T-cell (primary cell): ENCODE data around the gene FREY1. TPM values are rescaled to one million over a fixed set of nuclear protein-coding genes. Genes with fewer than 3 reads are reported as not detected.
A peak's percentile ranks its signal among the peaks of the same experiment; 100 is the strongest.

Source experiments
- ATAC-seq, 4 experiments: fragments of 200-7000 bp in 3 of 4; fragments of 150-1000 bp in 1 of 4; cut with Tn5 transposase; replicated peaks in 1 of 4; 1 replicate in 3 of 4; 2 replicates in 1 of 4; pipeline ENCODE4 v1.10.0; 2021; ENCODE audit warnings: moderate library complexity in 3 of 4, mild to moderate bottlenecking in 2 of 4, moderate number of reproducible peaks in 1 of 4
- CTCF ChIA-PET, 2 donors: fragments of 300-600 bp; sonication (Branson Sonifier 250); formaldehyde crosslinking; loops; one replicate each; lab custom pipeline; 2022; ENCODE audit warnings: antibody characterized with exemption in 2 of 2; lab: Charles Lee
- POLR2A ChIA-PET, 2 donors: fragments of 300-600 bp; sonication (Branson Sonifier 250); formaldehyde crosslinking; loops; one replicate each; lab custom pipeline; 2022; ENCODE audit warnings: antibody characterized with exemption in 2 of 2; lab: Charles Lee
- DNase-seq, 35 experiments: peaks; one replicate each; pipeline versions ENCODE4 v3.0.0 to v3.0.0-alpha.2; 2013 to 2023
- H3K27ac ChIP-seq: one replicate; pipeline ENCODE4 v1.5.1; 2013; ENCODE audit warnings: low read length
- H3K27me3 ChIP-seq, 2 experiments: replicated peaks in 1 of 2; 1 replicate in 1 of 2; 2 replicates in 1 of 2; pipeline versions ENCODE4 v1.6.1 to v1.7.0; 2013; ENCODE audit warnings: low read length in 1 of 2, mixed read lengths in 1 of 2; ENCODE audit not compliant: control insufficient read depth in 2 of 2, insufficient read depth in 2 of 2; ENCODE audit errors: extremely low read depth in 1 of 2
- H3K36me3 ChIP-seq, 2 donors: 1 replicate in 1 of 2; 2 replicates in 1 of 2; pipeline versions ENCODE4 v1.6.1 to v1.7.0; 2013; ENCODE audit warnings: low read length in 1 of 2; ENCODE audit not compliant: control insufficient read depth in 2 of 2, insufficient read depth in 1 of 2; ENCODE audit errors: extremely low read depth in 1 of 2
- H3K4me1 ChIP-seq, 2 experiments: 1 replicate in 1 of 2; 2 replicates in 1 of 2; pipeline versions ENCODE4 v1.6.1 to v1.7.0; 2013; ENCODE audit warnings: low read length in 2 of 2, mixed read lengths in 1 of 2; ENCODE audit not compliant: insufficient read depth in 2 of 2, control insufficient read depth in 1 of 2; ENCODE audit errors: extremely low read depth in 1 of 2
- H3K4me3 ChIP-seq, 2 donors: 1 replicate in 1 of 2; 2 replicates in 1 of 2; pipeline versions ENCODE4 v1.5.1 to v1.7.0; 2013; ENCODE audit warnings: mild to moderate bottlenecking in 2 of 2, low read length in 1 of 2, moderate library complexity in 1 of 2; ENCODE audit not compliant: control insufficient read depth in 1 of 2; ENCODE audit errors: extremely low read depth in 1 of 2
- H3K9me3 ChIP-seq: 2 replicates; pipeline ENCODE4 v1.7.0; 2013
- H3K27ac Mint-ChIP-seq, 2 donors: one replicate each; pipeline ENCODE4 v1.8.0; 2020 to 2021; ENCODE audit warnings: mild to moderate bottlenecking in 2 of 2, mixed read lengths in 2 of 2
- H3K27me3 Mint-ChIP-seq, 2 donors: one replicate each; pipeline ENCODE4 v1.8.0; 2021 to 2022; ENCODE audit warnings: mixed read lengths in 2 of 2
- H3K36me3 Mint-ChIP-seq: one replicate; pipeline ENCODE4 v1.8.0; 2021; ENCODE audit warnings: mixed read lengths
- H3K4me1 Mint-ChIP-seq, 3 donors: one replicate each; pipeline ENCODE4 v1.8.0; 2020 to 2022; ENCODE audit warnings: mixed read lengths in 3 of 3, mild to moderate bottlenecking in 1 of 3
- H3K4me3 Mint-ChIP-seq, 3 donors: one replicate each; pipeline ENCODE4 v1.8.0; 2020 to 2022; ENCODE audit warnings: mild to moderate bottlenecking in 3 of 3, mixed read lengths in 3 of 3, moderate library complexity in 3 of 3
- H3K9me3 Mint-ChIP-seq, 3 donors: one replicate each; pipeline ENCODE4 v1.8.0; 2020 to 2022; ENCODE audit warnings: mixed read lengths in 3 of 3
- WGBS: methylation state at CpG from one replicate; pipeline ENCODE4 v1.1.5; 2013; ENCODE audit warnings: missing lambda C conversion rate; ENCODE audit not compliant: insufficient coverage; 5-methylcytosine and 5-hydroxymethylcytosine counted together
- total RNA-seq, 35 experiments: library from RNA in 6 of 35; stranded (reverse) in 6 of 35; fragments of 120-200 nt in 1 of 35; gene quantifications; one replicate each; pipeline versions ENCODE4 v1.2.1 to v1.2.4 and lab custom pipeline; 2013 to 2026

The FREY1 gene
- total RNA-seq, 5 donors from 2014 or later (not counting 1 experiment from before 2014, with no cell fraction given), result 2.5 to 6.8 (median 4.6) TPM

GRCh38 chr11:45905095-45905494 lies 2.0 kb downstream of the FREY1 start:
- Histone ChIP-seq H3K36me3 (peaks cover 0 to 11% of the 10 kb centered on the region in 2 donors), H3K4me1 (peaks cover 0 to 19% of the 10 kb centered on the region in 2 experiments), H3K27me3 (peaks cover 0 to 11% of the 10 kb centered on the region in 2 experiments), H3K27ac (no peak overlapping the region), H3K9me3 (no peaks in the 10 kb centered on the region), H3K4me3 (no peak overlapping the region)
- ATAC-seq (no peak), DNase-seq (no peak)
- peaks cover 9 to 13% (median 10%) of the 10 kb centered on the region in 3 donors for H3K4me1 Mint-ChIP-seq
- ChIA-PET POLR2A (no interaction called here), CTCF (no interaction called here)
- no peaks in the 10 kb centered on the region for H3K36me3 Mint-ChIP-seq
- 85% methylated on average over 19 of the region's 19 CpGs for WGBS
- peaks cover 5% of the 10 kb centered on the region in 2 donors for H3K27me3 Mint-ChIP-seq
- no peak overlapping the region for H3K27ac Mint-ChIP-seq
- no peaks in the 10 kb centered on the region for H3K9me3 Mint-ChIP-seq
- H3K4me3 Mint-ChIP-seq, result no peak overlapping the region

DNA sequence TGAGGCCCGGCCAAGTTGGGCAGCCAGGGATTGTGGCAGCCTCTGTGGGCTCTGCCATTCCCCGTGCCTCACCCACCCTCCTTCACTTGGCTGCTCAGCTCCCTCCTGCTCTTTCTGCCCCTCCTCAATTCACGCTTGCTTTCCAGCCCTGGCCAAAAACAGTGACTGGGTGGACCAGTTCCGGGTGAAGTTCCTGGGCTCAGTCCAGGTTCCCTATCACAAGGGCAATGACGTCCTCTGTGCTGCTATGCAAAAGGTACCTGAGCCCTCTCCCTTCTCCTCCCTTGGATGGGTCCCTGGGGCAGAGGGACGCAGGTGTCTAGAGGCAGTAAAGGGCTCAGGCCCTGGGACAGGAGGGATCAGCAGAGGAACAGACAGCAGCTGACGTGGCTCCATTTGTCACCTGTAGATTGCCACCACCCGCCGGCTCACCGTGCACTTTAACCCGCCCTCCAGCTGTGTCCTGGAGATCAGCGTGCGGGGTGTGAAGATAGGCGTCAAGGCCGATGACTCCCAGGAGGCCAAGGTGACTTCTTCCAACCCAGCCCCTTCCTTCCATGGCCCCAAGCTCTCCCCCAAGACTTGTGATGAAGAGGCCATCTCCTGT lies 2.7 kb downstream of the FREY1 start:
- H3K9me3 Mint-ChIP-seq, result no peaks in the 10 kb centered on the region
- WGBS, result 86% methylated on average over 11 of the region's 15 CpGs
- no peak overlapping the region for H3K4me3 Mint-ChIP-seq
- no peaks in the 10 kb centered on the region for H3K36me3 Mint-ChIP-seq
- H3K4me1 ChIP-seq, result peaks cover 0 to 23% of the 10 kb centered on the region in 2 experiments
- CTCF ChIA-PET, result no interaction called here
- DNase-seq (no peak), ATAC-seq (no peak)
- H3K4me3 ChIP-seq, result no peak overlapping the region
- H3K27ac Mint-ChIP-seq, result no peak overlapping the region
- H3K36me3 ChIP-seq, result peaks cover 0 to 5% of the 10 kb centered on the region in 2 donors
- H3K27me3 Mint-ChIP-seq, result peaks cover 5% of the 10 kb centered on the region in 2 donors
- H3K4me1 Mint-ChIP-seq, result peaks cover 9 to 13% (median 10%) of the 10 kb centered on the region in 3 donors
- no peak overlapping the region for H3K27ac ChIP-seq
- no peaks in the 10 kb centered on the region for H3K9me3 ChIP-seq
- POLR2A ChIA-PET, result no interaction called here
- peaks cover 0 to 15% of the 10 kb centered on the region in 2 experiments for H3K27me3 ChIP-seq

DNA sequence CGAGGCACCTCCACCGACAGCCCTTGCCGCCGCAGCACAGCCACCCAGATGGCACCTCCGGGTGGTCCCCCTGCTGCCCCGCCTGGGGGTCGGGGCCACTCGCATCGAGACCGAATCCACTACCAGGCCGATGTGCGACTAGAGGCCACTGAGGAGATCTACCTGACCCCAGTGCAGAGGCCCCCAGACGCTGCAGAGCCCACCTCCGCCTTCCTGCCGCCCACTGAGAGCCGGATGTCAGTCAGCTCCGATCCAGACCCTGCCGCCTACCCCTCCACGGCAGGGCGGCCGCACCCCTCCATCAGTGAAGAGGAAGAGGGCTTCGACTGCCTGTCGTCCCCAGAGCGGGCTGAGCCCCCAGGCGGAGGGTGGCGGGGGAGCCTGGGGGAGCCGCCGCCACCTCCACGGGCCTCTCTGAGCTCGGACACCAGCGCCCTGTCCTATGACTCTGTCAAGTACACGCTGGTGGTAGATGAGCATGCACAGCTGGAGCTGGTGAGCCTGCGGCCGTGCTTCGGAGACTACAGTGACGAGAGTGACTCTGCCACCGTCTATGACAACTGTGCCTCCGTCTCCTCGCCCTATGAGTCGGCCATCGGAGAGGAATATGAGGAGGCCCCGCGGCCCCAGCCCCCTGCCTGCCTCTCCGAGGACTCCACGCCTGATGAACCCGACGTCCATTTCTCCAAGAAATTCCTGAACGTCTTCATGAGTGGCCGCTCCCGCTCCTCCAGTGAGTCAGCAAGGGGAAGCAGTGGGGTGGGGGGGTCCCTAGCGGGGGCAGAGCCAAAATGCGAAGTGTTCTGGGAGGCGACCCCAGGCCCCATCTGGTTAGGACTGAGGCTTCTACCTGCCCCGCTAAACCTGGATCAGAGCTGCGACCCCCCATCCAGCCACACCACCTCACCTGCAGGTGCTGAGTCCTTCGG lies 4.4 kb downstream of the FREY1 start:
- POLR2A ChIA-PET, result no interaction called here
- ATAC-seq, result no peak
- peaks cover 3 to 32% of the 10 kb centered on the region in 2 experiments for H3K27me3 ChIP-seq
- peaks cover 10 to 18% (median 16%) of the 10 kb centered on the region in 3 donors for H3K4me1 Mint-ChIP-seq
- no peak overlapping the region for H3K27ac ChIP-seq
- CTCF ChIA-PET, result no interaction called here
- no peaks in the 10 kb centered on the region for H3K36me3 ChIP-seq
- H3K4me3 ChIP-seq, result no peak overlapping the region
- H3K4me1 ChIP-seq, result peaks cover 0 to 31% of the 10 kb centered on the region in 2 experiments
- no peak overlapping the region for H3K27ac Mint-ChIP-seq
- H3K4me3 Mint-ChIP-seq, result no peak overlapping the region
- H3K36me3 Mint-ChIP-seq, result no peaks in the 10 kb centered on the region
- no peaks in the 10 kb centered on the region for H3K9me3 ChIP-seq
- peaks cover 12 to 18% of the 10 kb centered on the region in 2 donors for H3K27me3 Mint-ChIP-seq
- DNase-seq, result no peak
- WGBS, result 88% methylated on average over 48 of the region's 56 CpGs
- H3K9me3 Mint-ChIP-seq, result no peaks in the 10 kb centered on the region

DNA sequence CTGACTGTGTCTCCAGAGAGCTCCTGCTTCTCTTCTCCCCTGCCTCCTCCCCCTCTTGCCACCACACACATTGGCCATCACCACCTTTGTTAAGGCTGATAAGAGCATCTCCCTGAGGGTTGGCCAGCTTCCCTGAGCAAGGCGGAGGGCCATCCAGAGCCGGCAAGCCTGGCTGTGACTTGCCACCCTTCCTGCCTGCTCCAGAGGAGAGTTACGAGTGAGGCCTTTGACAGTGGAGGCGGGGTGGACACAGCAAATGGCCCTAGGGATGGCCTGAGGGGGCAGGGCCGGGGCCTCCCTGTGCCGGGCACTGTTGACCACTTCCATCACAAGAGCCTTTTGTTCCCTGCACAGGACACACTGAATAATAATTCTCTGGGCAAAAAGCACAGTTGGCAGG lies 5.4 kb downstream of the FREY1 start:
- H3K27me3 ChIP-seq, result peaks cover 3 to 43% of the 10 kb centered on the region in 2 experiments
- Mint-ChIP-seq H3K9me3 (no peaks in the 10 kb centered on the region), H3K4me1 (peaks cover 10 to 18% (median 16%) of the 10 kb centered on the region in 3 donors), H3K27ac (no peak overlapping the region), H3K27me3 (peaks cover 15 to 23% of the 10 kb centered on the region in 2 donors), H3K36me3 (no peaks in the 10 kb centered on the region), H3K4me3 (peak overlapping the region in 1 of 3 donors; percentile 59)
- CTCF ChIA-PET, result no interaction called here
- ATAC-seq, result no peak
- H3K9me3 ChIP-seq, result no peaks in the 10 kb centered on the region
- WGBS, result 85% methylated on average over 3 of the region's 6 CpGs
- no peak for DNase-seq
- H3K4me3 ChIP-seq, result no peak overlapping the region
- POLR2A ChIA-PET, result no interaction called here
- H3K4me1 ChIP-seq, result peaks cover 0 to 31% of the 10 kb centered on the region in 2 experiments
- no peaks in the 10 kb centered on the region for H3K36me3 ChIP-seq
- no peak overlapping the region for H3K27ac ChIP-seq

GRCh38 chr11:45900916-45901617 lies 6.0 kb downstream of the FREY1 start:
- no peak overlapping the region for H3K27ac Mint-ChIP-seq
- Histone ChIP-seq H3K27me3 (peaks cover 3 to 49% of the 10 kb centered on the region in 2 experiments), H3K36me3 (no peaks in the 10 kb centered on the region), H3K9me3 (no peaks in the 10 kb centered on the region), H3K4me3 (no peak overlapping the region), H3K27ac (no peak overlapping the region), H3K4me1 (peaks cover 0 to 25% of the 10 kb centered on the region in 2 experiments)
- ChIA-PET CTCF (interaction anchor here in 1 of 2 donors (0.6 kb wide), 1 partner anchor 947 kb away, joined by 10 read pairs; no protein-coding TSS in a partner anchor), POLR2A (no interaction called here)
- no peak for DNase-seq
- H3K27me3 Mint-ChIP-seq, result peaks cover 15 to 23% of the 10 kb centered on the region in 2 donors
- 74% methylated on average over 8 of the region's 8 CpGs for WGBS
- peak overlapping the region; percentile 49 to 65 (median 59) for H3K4me3 Mint-ChIP-seq
- ATAC-seq, result no peak
- no peaks in the 10 kb centered on the region for H3K36me3 Mint-ChIP-seq
- H3K9me3 Mint-ChIP-seq, result no peaks in the 10 kb centered on the region
- H3K4me1 Mint-ChIP-seq, result peaks cover 7 to 16% (median 13%) of the 10 kb centered on the region in 3 donors
